GM12878 (cell line): ENCODE data around the gene CADPS. TPM values are rescaled to one million over a fixed set of nuclear protein-coding genes. Genes with fewer than 3 reads are reported as not detected.
A peak's percentile ranks its signal among the peaks of the same experiment; 100 is the strongest.

Experiments
- ATAC-seq: fragments of 200-7000 bp; cut with Tn5 transposase; 3 replicates; pipeline ENCODE4 v1.9.1; 2020; ENCODE audit warnings: mild to moderate bottlenecking, moderate library complexity
- BruUV-seq: library from RNA; stranded (reverse); fragments of 400-500 nt; replicated peaks from 2 replicates; lab custom pipeline; 2021; lab: Mats Ljungman, UMichigan
- CTCF ChIA-PET: fragments of 300-600 bp; sonication (Branson Sonifier 250); formaldehyde crosslinking; extraction: SDS; loops from one replicate; lab custom pipeline; 2021; ENCODE audit warnings: inconsistent platforms; lab: Yijun Ruan, JAX
- POLR2A ChIA-PET: fragments of 350-600 bp; formaldehyde crosslinking; extraction: SDS; loops from one replicate; lab custom pipeline; 2021; ENCODE audit warnings: inconsistent platforms; lab: Charles Lee
- RAD21 ChIA-PET: fragments of 300-600 bp; sonication (Branson Sonifier 250); formaldehyde crosslinking; loops from one replicate; lab custom pipeline; 2023; ENCODE audit warnings: antibody characterized with exemption; ENCODE audit not compliant: unreplicated experiment; lab: Charles Lee
- SMC1A ChIA-PET: fragments of 300-600 bp; sonication (Branson Sonifier 250); formaldehyde crosslinking; loops from one replicate; lab custom pipeline; 2023; ENCODE audit not compliant: unreplicated experiment, uncharacterized antibody; lab: Charles Lee
- DNase-seq: peaks from one replicate; pipeline ENCODE4 v3.0.0-alpha.2; 2011; ENCODE audit warnings: low read depth, low spot score
- FAIRE-seq: peaks from 3 replicates; lab custom pipeline; 2011; peaks lifted over from hg19 to GRCh38; lab: Jason Lieb, UNC
- H2AFZ ChIP-seq: 2 replicates; pipeline ENCODE4 v1.6.0; 2011; ENCODE audit warnings: low read depth, low read length, control low read depth; ENCODE audit not compliant: control insufficient read depth
- H3K27ac ChIP-seq: 2 replicates; pipeline ENCODE4 v1.5.1; 2011; ENCODE audit warnings: control low read depth; ENCODE audit not compliant: control insufficient read depth, insufficient read depth
- H3K27me3 ChIP-seq, 2 experiments: replicated peaks in 1 of 2; 2 replicates each; pipeline versions ENCODE4 v1.6.0 to v1.6.1; 2011; ENCODE audit warnings: low read length in 1 of 2; ENCODE audit not compliant: control insufficient read depth in 2 of 2, insufficient read depth in 2 of 2
- H3K36me3 ChIP-seq, 2 experiments: 2 replicates each; pipeline ENCODE4 v1.5.1; 2011; ENCODE audit warnings: low read length in 1 of 2; ENCODE audit not compliant: control insufficient read depth in 2 of 2, insufficient read depth in 2 of 2
- H3K4me1 ChIP-seq: 2 replicates; pipeline ENCODE4 v1.6.1; 2011; ENCODE audit warnings: mild to moderate bottlenecking, low read length, moderate library complexity, mixed read lengths; ENCODE audit not compliant: control insufficient read depth, insufficient read depth
- H3K4me2 ChIP-seq: 2 replicates; pipeline ENCODE4 v1.6.0; 2011; ENCODE audit warnings: control low read depth; ENCODE audit not compliant: control insufficient read depth, insufficient read depth
- H3K4me3 ChIP-seq: fragments of 200-600 bp; sonication (generic); 2 replicates; pipeline ENCODE4 v1.5.1; 2016
- H3K79me2 ChIP-seq: 2 replicates; pipeline ENCODE4 v1.6.0; 2011; ENCODE audit warnings: low read length; ENCODE audit not compliant: control insufficient read depth, insufficient read depth
- H3K9ac ChIP-seq: 2 replicates; pipeline ENCODE4 v1.8.0; 2011; ENCODE audit warnings: low read length, control low read depth, mixed read lengths; ENCODE audit not compliant: control insufficient read depth, insufficient read depth
- H3K9me3 ChIP-seq: replicated peaks from 3 replicates; pipeline ENCODE4 v1.5.1; 2011; ENCODE audit warnings: mild to moderate bottlenecking, low read length; ENCODE audit not compliant: control insufficient read depth, insufficient read depth
- H4K20me1 ChIP-seq: 2 replicates; pipeline ENCODE4 v1.6.0; 2011; ENCODE audit not compliant: control insufficient read depth, insufficient read depth
- ATF7 ChIP-seq: fragments of 450-650 bp; IDR thresholded peaks from 2 replicates; pipeline ENCODE4 v1.6.1; 2016; ENCODE audit warnings: low read depth, mild to moderate bottlenecking
- CHD2 ChIP-seq: IDR thresholded peaks from 2 replicates; pipeline ENCODE4 v1.6.1; 2011; ENCODE audit warnings: low read depth, low read length, improper control_type of control experiment, borderline replicate concordance
- EP300 ChIP-seq, 2 experiments: fragments of 150-350 bp in 1 of 2; IDR thresholded peaks; 2 replicates each; pipeline ENCODE4 v1.6.1; 2011 to 2012; ENCODE audit warnings: low read depth in 2 of 2, low read length in 2 of 2, borderline replicate concordance in 1 of 2, improper control_type of control experiment in 1 of 2, inconsistent platforms in 1 of 2; ENCODE audit not compliant: control insufficient read depth in 1 of 2
- ETV6 ChIP-seq, 2 experiments: fragments of 450-650 bp in 1 of 2; IDR thresholded peaks in 1 of 2; conservative IDR thresholded peaks in 1 of 2; 2 replicates each; pipeline ENCODE4 v1.6.1; 2014; ENCODE audit warnings: antibody characterized with exemption in 1 of 2, borderline replicate concordance in 1 of 2, low read depth in 1 of 2, mild to moderate bottlenecking in 1 of 2, moderate library complexity in 1 of 2
- HDAC6 ChIP-seq: fragments of 200-600 bp; sonication (generic); IDR thresholded peaks from one replicate; pipeline ENCODE4 v1.8.0; 2017; ENCODE audit warnings: antibody characterized with exemption; ENCODE audit not compliant: unreplicated experiment
- IKZF2 ChIP-seq, 2 experiments: fragments of 450-650 bp; IDR thresholded peaks; 2 replicates each; pipeline ENCODE4 v1.6.1; 2017; ENCODE audit warnings: mild to moderate bottlenecking in 2 of 2, moderate library complexity in 2 of 2
- MTA3 ChIP-seq: IDR thresholded peaks from 2 replicates; pipeline ENCODE4 v1.6.1; 2012; ENCODE audit warnings: low read length, inconsistent platforms, borderline replicate concordance
- MYB ChIP-seq: fragments of 150-350 bp; IDR thresholded peaks from 2 replicates; pipeline ENCODE4 v1.6.1; 2014; ENCODE audit warnings: mild to moderate bottlenecking, low read depth, low read length, borderline replicate concordance
- NFXL1 ChIP-seq: fragments of 450-650 bp; IDR thresholded peaks from 2 replicates; pipeline ENCODE4 v1.6.1; 2017; ENCODE audit warnings: antibody characterized with exemption, mild to moderate bottlenecking, borderline replicate concordance
- NRF1 ChIP-seq: conservative IDR thresholded peaks from 2 replicates; pipeline ENCODE4 v1.6.1; 2011; ENCODE audit warnings: mild to moderate bottlenecking, low read depth, low read length, improper control_type of control experiment
- PBX3 ChIP-seq: IDR thresholded peaks from 2 replicates; pipeline ENCODE4 v1.6.1; 2011; ENCODE audit warnings: mild to moderate bottlenecking, low read depth, low read length, moderate library complexity; ENCODE audit not compliant: insufficient replicate concordance
- PML ChIP-seq: IDR thresholded peaks from 2 replicates; pipeline ENCODE4 v1.6.1; 2012; ENCODE audit warnings: low read length, inconsistent platforms
- RAD21 ChIP-seq: IDR thresholded peaks from 2 replicates; pipeline ENCODE4 v1.6.1; 2011; ENCODE audit warnings: mild to moderate bottlenecking, low read depth, low read length, moderate library complexity; ENCODE audit not compliant: insufficient read depth
- RFX5 ChIP-seq: IDR thresholded peaks from 2 replicates; pipeline ENCODE4 v1.6.1; 2011; ENCODE audit warnings: low read depth, low read length, improper control_type of control experiment
- SMAD5 ChIP-seq: IDR thresholded peaks from 2 replicates; pipeline ENCODE4 v1.6.1; 2016; ENCODE audit warnings: antibody characterized with exemption, low read depth
- SMC3 ChIP-seq: IDR thresholded peaks from 2 replicates; pipeline ENCODE4 v1.6.1; 2011; ENCODE audit warnings: low read length, improper control_type of control experiment, borderline replicate concordance
- STAT3 ChIP-seq: IDR thresholded peaks from 2 replicates; pipeline ENCODE4 v1.6.1; 2011; ENCODE audit warnings: low read depth, low read length, improper control_type of control experiment
- ZSCAN29 ChIP-seq: fragments of 450-650 bp; IDR thresholded peaks from 2 replicates; pipeline ENCODE4 v1.6.1; 2017; ENCODE audit warnings: mild to moderate bottlenecking, moderate library complexity
- in situ Hi-C: fragments of 300-500 bp; cut with MboI; formaldehyde crosslinking; loops from 9 replicates; pipeline ENCODE4 v1.14.3; 2018; ENCODE audit warnings: mixed read lengths
- intact Hi-C: fragments of 100-400 bp; cut with micrococcal nuclease; formaldehyde crosslinking; loops from one replicate; pipeline ENCODE4 v1.14.2; 2022; ENCODE audit not compliant: unreplicated experiment
- polyA plus RNA-seq, 11 experiments: library from polyadenylated mRNA; depleted of rRNA in 4 of 11; unstranded in 6 of 11; stranded (reverse) in 5 of 11; fragments of >200 nt; fragmentation: Nextera tagmentation in 4 of 11; fragmentation: Illumina TruSeq in 1 of 11; extraction: Ambion mirVana in 4 of 11; extraction: Trizol in 1 of 11; gene quantifications; 1 replicate in 1 of 11; 2 replicates in 10 of 11; pipeline versions ENCODE4 v1.2.1 to v1.2.3, GENCODE V29; 2011 to 2016; ENCODE audit warnings: inconsistent platforms in 2 of 11, missing spikeins in 2 of 11, low read depth in 1 of 11
- total RNA-seq, 4 experiments: library from RNA; depleted of rRNA in 3 of 4; stranded (reverse); fragments of >200 nt in 3 of 4; fragmentation: Illumina TruSeq in 1 of 4; extraction: Trizol in 1 of 4; gene quantifications; 2 replicates each; pipeline versions ENCODE4 v1.2.1 to v1.2.3, GENCODE V29; 2013 to 2021
- TF ChIP-seq, protein P1 (sequence below), 3 experiments: IDR thresholded peaks in 2 of 3; conservative IDR thresholded peaks in 1 of 3; 2 replicates each; pipeline ENCODE4 v1.5.1; 2011; ENCODE audit warnings: low read depth in 3 of 3, low read length in 3 of 3, mild to moderate bottlenecking in 3 of 3, control low read depth in 2 of 3, moderate library complexity in 2 of 3, inconsistent platforms in 1 of 3, mixed read lengths in 1 of 3; ENCODE audit not compliant: control insufficient read depth in 2 of 3, insufficient read depth in 1 of 3; ENCODE audit errors: extremely low read depth in 1 of 3
- TF ChIP-seq, protein P2 (sequence below): fragments of 450-650 bp; IDR thresholded peaks from 2 replicates; pipeline ENCODE4 v1.6.1; 2014; ENCODE audit warnings: mild to moderate bottlenecking
- TF ChIP-seq, protein P3 (sequence below): IDR thresholded peaks from 2 replicates; pipeline ENCODE4 v1.6.1; 2012; ENCODE audit warnings: low read depth, low read length, improper control_type of control experiment

Gene CADPS
- total and polyA plus RNA-seq, 10 of the 15 experiments (the other 5 are each of a cell fraction or from before 2014, with no cell fraction given): 0.20 TPM; not detected in 9

DNA sequence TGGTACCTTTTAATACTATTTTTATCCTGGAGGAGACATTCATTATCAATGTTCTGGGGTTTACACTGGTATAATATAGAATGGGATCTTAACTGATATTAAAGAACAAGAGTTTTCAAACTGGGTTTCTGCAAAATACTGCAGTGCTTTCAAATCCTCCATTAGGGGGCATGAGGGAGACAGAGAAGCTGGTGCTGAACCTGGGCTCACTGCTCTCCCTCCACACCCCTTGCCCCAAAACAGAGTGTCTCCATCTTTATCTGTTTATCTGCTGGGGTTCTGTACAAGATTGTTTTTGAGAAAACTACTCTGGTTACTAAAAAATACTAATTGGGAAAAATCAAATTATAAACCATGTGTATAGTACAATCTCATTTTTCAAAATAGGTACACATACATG lies 41.7 kb downstream of the CADPS start:
- H3K9ac ChIP-seq: no peak overlapping the region
- no TSS peak for BruUV-seq
- intact Hi-C loops: no loop called here
- H3K27me3 ChIP-seq: no peaks in the 10 kb centered on the region; a peak in 1 of 4 replicates
- no peak overlapping the region for H2AFZ ChIP-seq
- FAIRE-seq: no peak
- DNase-seq: no peak
- no peaks in the 10 kb centered on the region for H4K20me1 ChIP-seq
- no peak for TF ChIP-seq MYB
- no peak for TF ChIP-seq PML
- TF ChIP-seq MTA3: no peak
- TF ChIP-seq, protein P1, sequence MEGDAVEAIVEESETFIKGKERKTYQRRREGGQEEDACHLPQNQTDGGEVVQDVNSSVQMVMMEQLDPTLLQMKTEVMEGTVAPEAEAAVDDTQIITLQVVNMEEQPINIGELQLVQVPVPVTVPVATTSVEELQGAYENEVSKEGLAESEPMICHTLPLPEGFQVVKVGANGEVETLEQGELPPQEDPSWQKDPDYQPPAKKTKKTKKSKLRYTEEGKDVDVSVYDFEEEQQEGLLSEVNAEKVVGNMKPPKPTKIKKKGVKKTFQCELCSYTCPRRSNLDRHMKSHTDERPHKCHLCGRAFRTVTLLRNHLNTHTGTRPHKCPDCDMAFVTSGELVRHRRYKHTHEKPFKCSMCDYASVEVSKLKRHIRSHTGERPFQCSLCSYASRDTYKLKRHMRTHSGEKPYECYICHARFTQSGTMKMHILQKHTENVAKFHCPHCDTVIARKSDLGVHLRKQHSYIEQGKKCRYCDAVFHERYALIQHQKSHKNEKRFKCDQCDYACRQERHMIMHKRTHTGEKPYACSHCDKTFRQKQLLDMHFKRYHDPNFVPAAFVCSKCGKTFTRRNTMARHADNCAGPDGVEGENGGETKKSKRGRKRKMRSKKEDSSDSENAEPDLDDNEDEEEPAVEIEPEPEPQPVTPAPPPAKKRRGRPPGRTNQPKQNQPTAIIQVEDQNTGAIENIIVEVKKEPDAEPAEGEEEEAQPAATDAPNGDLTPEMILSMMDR (IDR thresholded peaks at IDR 0.05 in 2 of 3, conservative IDR thresholded peaks at IDR 0.05 in 1 of 3; ENCODE audit: control insufficient read depth in 2 of 3, extremely low read depth in 1 of 3, insufficient read depth in 1 of 3, low read depth in 3 of 3, low read length in 3 of 3): peak; percentile 19 to 37 (median 27); a peak in 4 of 6 replicates
- no peak for TF ChIP-seq RFX5
- no peak for TF ChIP-seq ETV6 (conservative IDR thresholded peaks at IDR 0.05 in 1 of 2, IDR thresholded peaks at IDR 0.05 in 1 of 2; ENCODE audit: borderline replicate concordance in 1 of 2, low read depth in 1 of 2)
- TF ChIP-seq, protein P2, sequence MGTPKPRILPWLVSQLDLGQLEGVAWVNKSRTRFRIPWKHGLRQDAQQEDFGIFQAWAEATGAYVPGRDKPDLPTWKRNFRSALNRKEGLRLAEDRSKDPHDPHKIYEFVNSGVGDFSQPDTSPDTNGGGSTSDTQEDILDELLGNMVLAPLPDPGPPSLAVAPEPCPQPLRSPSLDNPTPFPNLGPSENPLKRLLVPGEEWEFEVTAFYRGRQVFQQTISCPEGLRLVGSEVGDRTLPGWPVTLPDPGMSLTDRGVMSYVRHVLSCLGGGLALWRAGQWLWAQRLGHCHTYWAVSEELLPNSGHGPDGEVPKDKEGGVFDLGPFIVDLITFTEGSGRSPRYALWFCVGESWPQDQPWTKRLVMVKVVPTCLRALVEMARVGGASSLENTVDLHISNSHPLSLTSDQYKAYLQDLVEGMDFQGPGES: no peak
- TF ChIP-seq RAD21: 0 out of 2 replicates have a peak, but pooled peaks have one; percentile 13
- no peak for TF ChIP-seq SMAD5
- TF ChIP-seq CHD2: no peak
- TF ChIP-seq, protein P3, sequence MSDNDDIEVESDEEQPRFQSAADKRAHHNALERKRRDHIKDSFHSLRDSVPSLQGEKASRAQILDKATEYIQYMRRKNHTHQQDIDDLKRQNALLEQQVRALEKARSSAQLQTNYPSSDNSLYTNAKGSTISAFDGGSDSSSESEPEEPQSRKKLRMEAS: no peak
- no peak for TF ChIP-seq EP300 (IDR thresholded peaks at IDR 0.05; ENCODE audit: borderline replicate concordance in 1 of 2, control insufficient read depth in 1 of 2, low read depth in 2 of 2, low read length in 2 of 2)
- TF ChIP-seq NRF1: no peak
- TF ChIP-seq PBX3: no peak
- no peak for TF ChIP-seq HDAC6
- no peak for TF ChIP-seq STAT3
- TF ChIP-seq ATF7: no peak
- TF ChIP-seq SMC3: peak; percentile 4; the same call in 1 of the 2 replicates
- no peak for TF ChIP-seq IKZF2 (IDR thresholded peaks at IDR 0.05)
- no peak for TF ChIP-seq NFXL1
- TF ChIP-seq ZSCAN29: no peak
- TF ChIP-seq, all 136 proteins: peak for 3
- Histone ChIP-seq H3K4me3 (no peak overlapping the region), H3K36me3 (no peaks in the 10 kb centered on the region), H3K4me1 (no peaks in the 10 kb centered on the region), H3K9me3 (no peaks in the 10 kb centered on the region), H3K27ac (no peak overlapping the region), H3K79me2 (no peaks in the 10 kb centered on the region), H3K4me2 (no peak overlapping the region)
- ChIA-PET CTCF (interaction anchor here (1.0 to 1.8 kb wide), 3 partner anchors 10 to 402 kb away, joined by 3 to 4 read pairs (median 3); no protein-coding TSS in a partner anchor), POLR2A (no interaction called here), RAD21 (no interaction called here), SMC1A (interaction anchor here (1.2 kb wide), 1 partner anchor 398 kb away, joined by 3 read pairs; no protein-coding TSS in a partner anchor)
- peak; percentile 50; the same call in 2 of the 3 replicates for ATAC-seq
- in situ Hi-C loops: no loop called here
